ENCODE results near the gene WDR83.
"Not testable (repeated sequence)": the region's sequence is repeated elsewhere in the genome, so short reads cannot be mapped to it uniquely, and the experiment has no call there.

Gene WDR83

GRCh38 chr19:12687496-12688196 lies 21.0 kb downstream of the WDR83 start, which contains the start of gene GNG14:
Gene GNG14, plus strand, starts transcription at chr19:12687998. Its CDS starts 51 bp downstream, at chr19:12688049.
- DNase-seq = no peak

GRCh38 chr19:12689012-12689411 lies 22.4 kb downstream of the WDR83 start:
- DNase-seq = no peak

DNA sequence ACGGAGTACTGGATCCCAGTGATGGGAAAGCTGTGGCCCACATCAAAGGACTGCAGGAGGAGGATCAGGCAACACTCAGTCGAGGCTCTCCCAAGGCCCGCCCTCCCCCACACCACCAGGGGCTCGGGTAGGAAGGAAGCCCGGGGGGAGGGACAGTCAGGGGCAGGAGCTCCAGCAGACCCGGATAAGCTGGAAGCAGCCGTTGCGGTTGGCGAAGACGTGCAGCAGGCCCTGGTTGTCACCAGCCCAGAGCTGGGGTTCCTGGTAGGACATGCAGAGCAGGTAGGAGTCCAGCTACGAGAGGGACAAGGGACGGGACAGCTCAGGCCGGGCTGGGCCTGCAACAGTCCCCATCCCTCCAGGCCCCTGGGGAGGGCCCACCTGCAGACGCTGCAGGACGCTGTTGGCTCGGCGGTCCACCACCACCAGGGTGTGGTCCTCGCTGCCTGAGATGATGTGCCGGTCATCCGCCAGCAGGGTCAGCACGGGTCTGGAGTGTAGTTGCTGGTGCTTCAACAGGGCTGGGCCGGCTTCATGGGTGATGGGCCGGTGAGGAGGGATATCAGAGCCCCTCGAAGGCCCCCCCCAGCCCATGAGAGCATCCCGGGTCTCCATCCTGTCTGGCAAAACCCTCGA lies 23.1 kb downstream of the WDR83 start:
- DNase-seq = no peak

DNA sequence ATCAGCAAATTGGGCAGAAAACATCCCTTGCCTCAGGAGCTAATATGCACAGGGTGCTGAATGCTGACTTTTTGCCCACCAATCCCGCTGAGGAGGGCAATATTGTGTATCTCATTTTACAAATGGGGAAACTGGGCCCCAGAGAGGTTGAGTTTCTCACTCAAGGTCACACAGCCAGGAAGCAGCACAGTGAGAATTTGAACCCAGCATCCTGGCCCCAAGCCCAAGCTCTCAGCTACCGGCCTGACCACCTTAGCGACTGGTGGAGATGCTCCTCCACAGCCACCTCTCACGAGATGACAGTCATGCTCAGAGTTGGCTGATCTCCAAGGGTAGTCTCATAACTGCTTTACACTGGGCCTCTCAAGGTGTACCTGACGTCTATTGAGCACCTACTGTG lies 26.4 kb downstream of the WDR83 start:
- DNase-seq = no peak

GRCh38 chr19:12694641-12695040 lies 28.0 kb downstream of the WDR83 start:
- DNase-seq = no peak

DNA sequence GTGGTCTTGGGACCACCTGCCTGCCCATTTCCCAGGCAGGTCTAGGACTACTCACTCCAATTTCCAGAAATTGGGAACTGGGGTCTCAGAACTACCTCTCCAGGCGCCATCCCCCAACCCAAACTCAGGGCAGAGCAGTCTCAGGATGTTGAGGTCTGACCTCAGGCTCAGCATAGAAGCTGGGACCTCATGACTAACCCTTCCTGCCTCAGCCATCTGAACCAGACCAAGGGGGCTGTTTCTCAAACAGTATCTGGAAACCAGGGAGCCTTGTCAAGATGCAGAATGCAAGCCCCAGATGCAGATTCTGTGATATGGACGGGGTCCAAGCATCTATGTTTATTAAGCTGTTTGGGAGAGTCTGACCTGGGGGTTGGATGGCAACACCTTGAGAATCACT lies 28.5 kb downstream of the WDR83 start:
- DNase-seq = no peak

- no peak for DNase-seq
These were observed 28.9 kb downstream of the WDR83 start for GRCh38 chr19:12695514-12695913.

DNA sequence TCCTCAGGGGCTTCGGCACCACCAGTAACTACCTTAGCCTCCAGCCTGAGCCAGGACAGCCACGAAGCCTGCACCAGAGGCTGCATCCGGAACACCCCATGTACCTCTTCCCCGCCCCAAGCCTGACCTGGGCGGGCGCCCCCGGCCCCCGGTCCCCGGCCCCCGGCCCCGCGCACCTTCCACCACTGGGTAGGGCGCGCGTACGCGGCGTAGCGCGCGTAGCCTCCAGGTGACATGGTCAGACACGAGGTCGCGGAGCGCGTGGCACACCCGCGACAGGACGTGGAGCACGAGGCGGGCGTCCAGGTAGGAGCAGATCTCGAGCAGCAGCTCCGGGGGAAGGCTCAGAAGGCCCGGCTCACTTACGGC lies 29.4 kb downstream of the WDR83 start:
- no peak for DNase-seq

- peak; percentile 99 for DNase-seq
These were observed 30.0 kb downstream of the WDR83 start, which contains the start of gene FBXW9 for GRCh38 chr19:12696366-12697335. Gene FBXW9, minus strand, starts transcription at chr19:12696631. Its CDS starts 50 bp downstream, at chr19:12696581.

- not testable (repeated sequence) for DNase-seq
These were observed 30.8 kb downstream of the WDR83 start for GRCh38 chr19:12697425-12697824.

- no peak for DNase-seq
These were observed 31.5 kb downstream of the WDR83 start for GRCh38 chr19:12698138-12698537.

- DNase-seq = no peak
These were observed 35.1 kb downstream of the WDR83 start for GRCh38 chr19:12701596-12702282.

- no peak for DNase-seq
These were observed 36.4 kb downstream of the WDR83 start for GRCh38 chr19:12703046-12703445.

GRCh38 chr19:12705169-12705568 lies 38.6 kb downstream of the WDR83 start:
- no peak for DNase-seq

GRCh38 chr19:12705654-12706331 lies 39.2 kb downstream of the WDR83 start:
- DNase-seq = no peak

- DNase-seq = no peak
These were observed 39.7 kb downstream of the WDR83 start for GRCh38 chr19:12706332-12706718.

- DNase-seq = no peak
These were observed 42.0 kb downstream of the WDR83 start for GRCh38 chr19:12708641-12709040.

- no peak for DNase-seq
These were observed 44.6 kb downstream of the WDR83 start for GRCh38 chr19:12711187-12711586.

DNA sequence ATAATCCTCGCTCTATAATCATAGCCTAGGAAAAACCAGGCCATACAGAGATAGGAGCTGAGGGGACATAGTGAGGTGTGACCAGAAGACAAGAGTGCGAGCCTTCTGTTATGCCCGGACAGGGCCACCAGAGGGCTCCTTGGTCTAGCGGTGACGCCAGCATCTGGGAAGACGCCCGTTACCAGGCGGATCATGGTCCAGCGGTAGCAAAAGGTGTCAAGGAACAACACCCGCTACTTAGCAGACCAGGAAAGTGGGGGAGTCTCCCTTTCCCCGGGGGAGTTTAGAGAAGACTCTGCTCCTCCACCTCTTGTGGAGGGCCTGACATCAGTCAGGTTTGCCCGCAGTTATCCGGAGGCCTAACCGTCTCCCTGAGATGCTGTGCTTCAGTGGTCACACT lies 45.5 kb downstream of the WDR83 start:
- not testable (repeated sequence) for DNase-seq

- DNase-seq = not testable (repeated sequence)
These were observed 46.7 kb downstream of the WDR83 start for GRCh38 chr19:12713304-12713703.

DNA sequence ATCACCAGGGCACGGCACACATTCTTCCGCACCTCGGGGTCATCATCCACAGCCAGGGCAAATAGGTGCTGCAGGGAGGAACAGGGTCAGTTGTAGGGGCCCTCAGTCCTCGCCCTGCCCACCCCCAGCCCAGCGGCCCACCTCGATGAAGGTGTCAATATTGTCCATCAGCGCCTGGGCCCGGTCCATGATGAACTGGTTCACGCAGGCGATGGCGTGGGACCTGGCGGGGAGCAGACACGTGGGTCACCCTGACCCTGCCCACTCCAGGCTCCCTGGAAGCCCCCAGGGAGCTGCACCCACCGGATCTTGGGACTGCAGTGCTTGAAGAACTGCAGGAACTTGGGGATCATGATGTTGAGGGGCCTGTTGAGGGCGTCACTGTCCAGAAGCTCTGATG lies 48.5 kb downstream of the WDR83 start:
- DNase-seq = no peak

DNA sequence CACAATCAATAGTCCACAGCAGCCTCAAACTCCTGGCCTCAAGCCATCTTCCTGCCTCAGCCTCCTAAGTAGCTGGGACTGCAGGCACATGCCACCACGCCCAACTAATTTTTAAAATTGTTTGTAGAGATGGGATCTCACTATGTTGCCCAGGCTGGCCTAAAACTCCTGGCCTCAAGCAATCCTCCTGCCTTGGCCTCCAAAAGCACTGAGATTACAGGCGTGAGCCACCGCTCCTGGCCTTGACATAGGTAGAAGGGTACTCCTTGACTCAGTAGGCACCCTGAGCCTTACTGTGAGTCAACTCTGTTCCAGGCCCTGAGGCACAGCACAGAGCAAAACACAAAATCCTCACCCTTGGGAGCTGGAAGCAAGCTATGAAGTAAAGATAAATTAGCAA lies 49.3 kb downstream of the WDR83 start:
- no peak for DNase-seq
